Thoracic aorta (tissue), 2 donors: ENCODE data around the gene TAF4B. TPM values are rescaled to one million over a fixed set of nuclear protein-coding genes. Genes with fewer than 3 reads are reported as not detected.
"Not testable (repeated sequence)": the region's sequence is repeated elsewhere in the genome, so short reads cannot be mapped to it uniquely, and the experiment has no call there.

Source experiments
- ATAC-seq: fragments of 150-250 bp; one replicate; pipeline ENCODE4 v1.8.0; 2017; ENCODE audit warnings: low read depth; ENCODE audit not compliant: insufficient number of reproducible peaks, low FRiP score
- DNase-seq: peaks from one replicate; pipeline ENCODE4 v3.0.0-alpha.2; 2020; ENCODE audit warnings: low spot score
- H3K27ac ChIP-seq, 2 donors: fragments of 200-600 bp; sonication (generic); 1 replicate in 1 of 2; 2 replicates in 1 of 2; pipeline ENCODE4 v1.5.1; 2016; ENCODE audit warnings: mild to moderate bottlenecking in 2 of 2, moderate library complexity in 2 of 2
- H3K27me3 ChIP-seq: fragments of 200-600 bp; sonication (generic); replicated peaks from 2 replicates; pipeline ENCODE4 v1.6.0; 2016; ENCODE audit warnings: mild to moderate bottlenecking; ENCODE audit not compliant: insufficient read depth
- H3K36me3 ChIP-seq: fragments of 200-600 bp; sonication (generic); one replicate; pipeline ENCODE4 v1.5.1; 2016
- H3K4me1 ChIP-seq, 2 donors: fragments of 200-600 bp; sonication (generic); 1 replicate in 1 of 2; 2 replicates in 1 of 2; pipeline versions ENCODE4 v1.5.1 to v1.6.0; 2016; ENCODE audit warnings: low read depth in 2 of 2, mild to moderate bottlenecking in 1 of 2; ENCODE audit not compliant: control insufficient read depth in 1 of 2
- H3K4me3 ChIP-seq: fragments of 200-600 bp; sonication (generic); 2 replicates; pipeline ENCODE4 v1.5.1; 2016; ENCODE audit warnings: mild to moderate bottlenecking
- H3K9me3 ChIP-seq: fragments of 200-600 bp; sonication (generic); 2 replicates; pipeline ENCODE4 v1.5.1; 2016
- total RNA-seq, 2 donors: library from RNA; depleted of rRNA; stranded (reverse); fragments of >200 nt; gene quantifications; one replicate each; pipeline versions ENCODE4 v1.1.0 to v1.2.3, GENCODE V29; 2016
- TF ChIP-seq, protein P1 (sequence below): fragments of 200-600 bp; sonication (generic); IDR thresholded peaks from one replicate; pipeline ENCODE4 v1.5.1; 2019; ENCODE audit warnings: antibody characterized with exemption

TAF4B gene
- total RNA-seq, 2 donors from 2014 or later: 3.9 to 15.6 TPM

DNA sequence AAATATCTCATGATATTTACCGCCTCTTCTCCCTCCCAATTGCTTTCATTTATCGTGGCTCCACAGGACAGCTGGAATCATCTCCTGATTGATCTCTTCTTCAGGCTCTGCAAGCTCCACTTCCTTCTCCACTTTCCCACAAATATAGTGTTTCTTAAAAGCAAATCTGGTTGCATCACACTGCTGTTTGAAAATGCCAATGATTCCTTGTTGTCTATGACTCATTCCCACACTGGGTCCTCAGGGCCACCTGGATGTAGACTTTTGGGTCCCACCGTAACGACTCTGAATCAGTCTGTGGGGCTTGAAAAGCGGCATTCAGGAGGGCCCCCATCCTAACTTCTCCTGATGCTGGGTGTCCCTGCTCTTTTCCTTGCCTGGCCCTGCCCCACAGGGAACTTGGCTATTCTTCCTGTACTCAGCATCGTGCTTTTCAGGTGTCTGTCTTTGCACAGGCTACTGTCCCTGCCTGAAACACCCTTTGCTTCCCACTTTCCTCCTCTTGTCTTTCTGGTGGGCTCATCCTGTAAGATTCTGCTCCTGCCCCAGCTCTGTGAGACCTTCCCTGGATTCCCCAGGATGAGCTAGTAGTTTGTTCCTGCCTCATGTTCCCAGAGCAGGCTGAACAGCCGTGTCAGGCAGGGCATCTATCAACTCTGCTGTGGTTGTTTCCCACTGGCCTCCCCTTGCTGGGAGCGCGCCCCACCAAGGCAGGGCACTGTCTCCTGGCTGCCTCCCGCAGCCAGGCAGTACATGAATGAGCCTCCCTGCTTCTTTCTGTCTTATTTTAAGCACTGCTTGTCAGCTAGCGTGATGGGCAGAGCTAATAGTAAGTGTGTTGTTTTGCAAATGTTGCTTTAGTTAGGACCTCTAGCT is 210.2 kb downstream of the TAF4B start:
- DNase-seq (no peak), ATAC-seq (no peak)
- H3K27ac ChIP-seq: no peak overlapping the region
- no peaks in the 10 kb centered on the region for H3K27me3 ChIP-seq
- TF ChIP-seq, protein P1, sequence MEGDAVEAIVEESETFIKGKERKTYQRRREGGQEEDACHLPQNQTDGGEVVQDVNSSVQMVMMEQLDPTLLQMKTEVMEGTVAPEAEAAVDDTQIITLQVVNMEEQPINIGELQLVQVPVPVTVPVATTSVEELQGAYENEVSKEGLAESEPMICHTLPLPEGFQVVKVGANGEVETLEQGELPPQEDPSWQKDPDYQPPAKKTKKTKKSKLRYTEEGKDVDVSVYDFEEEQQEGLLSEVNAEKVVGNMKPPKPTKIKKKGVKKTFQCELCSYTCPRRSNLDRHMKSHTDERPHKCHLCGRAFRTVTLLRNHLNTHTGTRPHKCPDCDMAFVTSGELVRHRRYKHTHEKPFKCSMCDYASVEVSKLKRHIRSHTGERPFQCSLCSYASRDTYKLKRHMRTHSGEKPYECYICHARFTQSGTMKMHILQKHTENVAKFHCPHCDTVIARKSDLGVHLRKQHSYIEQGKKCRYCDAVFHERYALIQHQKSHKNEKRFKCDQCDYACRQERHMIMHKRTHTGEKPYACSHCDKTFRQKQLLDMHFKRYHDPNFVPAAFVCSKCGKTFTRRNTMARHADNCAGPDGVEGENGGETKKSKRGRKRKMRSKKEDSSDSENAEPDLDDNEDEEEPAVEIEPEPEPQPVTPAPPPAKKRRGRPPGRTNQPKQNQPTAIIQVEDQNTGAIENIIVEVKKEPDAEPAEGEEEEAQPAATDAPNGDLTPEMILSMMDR: no peak
- H3K9me3 ChIP-seq: no peaks in the 10 kb centered on the region
- H3K4me3 ChIP-seq: no peak overlapping the region
- H3K4me1 ChIP-seq: peaks cover 0 to under 1% of the 10 kb centered on the region in 2 donors
- no peaks in the 10 kb centered on the region for H3K36me3 ChIP-seq

DNA sequence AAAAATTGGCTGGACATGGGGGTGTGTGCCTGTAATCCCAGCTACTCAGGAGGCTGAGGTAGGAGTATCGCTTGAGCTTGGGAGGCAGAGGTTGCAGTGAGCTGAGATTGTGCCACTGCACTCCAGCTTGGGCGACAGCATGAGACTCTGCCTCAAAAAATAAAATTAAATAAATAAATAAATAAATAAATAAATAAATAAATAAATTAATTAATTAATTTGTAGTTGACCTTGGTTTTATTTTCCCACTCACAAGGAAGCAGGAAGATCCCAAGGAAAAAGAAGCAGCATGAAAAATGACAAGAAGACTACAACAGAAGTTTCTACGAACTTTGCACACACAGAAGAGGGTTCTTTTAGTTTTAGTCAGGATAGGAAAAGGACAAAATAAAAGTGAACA is 211.4 kb downstream of the TAF4B start:
- peaks cover 11 to 13% of the 10 kb centered on the region in 2 donors for H3K4me1 ChIP-seq
- H3K27ac ChIP-seq, ATAC-seq, H3K27me3 ChIP-seq, H3K4me3 ChIP-seq, H3K9me3 ChIP-seq, H3K36me3 ChIP-seq, DNase-seq: not testable (repeated sequence)

DNA sequence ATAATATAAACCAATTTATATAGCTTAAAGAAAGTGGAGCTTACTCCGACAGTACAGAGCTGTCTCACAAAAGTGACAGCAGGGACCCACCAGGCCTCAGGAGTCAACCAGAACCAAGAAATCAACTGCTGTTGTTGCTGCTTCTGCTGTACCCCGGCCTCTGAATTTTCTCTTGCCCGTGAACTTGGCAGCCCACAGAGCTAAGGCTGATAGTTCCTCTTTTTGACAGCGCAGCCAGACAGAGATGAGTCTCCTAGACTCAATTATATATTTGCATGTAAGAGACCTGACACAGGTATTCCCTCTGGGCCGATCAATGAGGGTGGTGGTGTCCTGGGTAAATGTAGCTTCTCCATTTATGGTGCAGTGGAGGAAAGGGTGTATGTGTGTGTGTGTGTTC is 212.7 kb downstream of the TAF4B start:
- ATAC-seq (peak; percentile 24), DNase-seq (no peak)
- H3K27me3 ChIP-seq: no peaks in the 10 kb centered on the region
- H3K36me3 ChIP-seq: no peaks in the 10 kb centered on the region
- no peak overlapping the region for H3K4me3 ChIP-seq
- H3K9me3 ChIP-seq: no peaks in the 10 kb centered on the region
- H3K27ac ChIP-seq: no peak overlapping the region
- peaks cover 12 to 14% of the 10 kb centered on the region in 2 donors for H3K4me1 ChIP-seq
- TF ChIP-seq, protein P1: no peak

DNA sequence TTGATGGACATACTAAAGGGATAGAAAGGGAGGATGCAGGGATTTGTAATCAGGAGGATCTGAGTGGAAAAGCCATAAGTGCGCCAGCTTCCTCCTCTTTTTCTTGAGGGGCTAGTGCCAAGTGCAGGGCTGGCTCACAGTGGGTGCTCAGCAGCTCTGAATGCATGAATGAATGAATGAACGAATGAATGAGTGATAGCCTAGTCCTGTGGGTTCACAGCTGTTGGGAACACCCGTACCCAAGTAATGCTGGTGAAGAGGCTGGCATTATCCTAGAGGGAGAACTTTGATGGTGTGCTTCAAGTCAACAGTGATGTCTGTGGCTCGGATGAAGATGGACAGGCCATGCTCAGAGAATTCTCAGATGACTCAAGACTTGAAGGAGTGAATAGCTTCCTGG is 213.3 kb downstream of the TAF4B start:
- TF ChIP-seq, protein P1: no peak
- Histone ChIP-seq H3K9me3 (no peaks in the 10 kb centered on the region), H3K36me3 (no peaks in the 10 kb centered on the region), H3K27me3 (no peaks in the 10 kb centered on the region), H3K27ac (no peak overlapping the region), H3K4me3 (no peak overlapping the region), H3K4me1 (peaks cover 12 to 14% of the 10 kb centered on the region in 2 donors)
- no peak for DNase-seq
- no peak for ATAC-seq

DNA sequence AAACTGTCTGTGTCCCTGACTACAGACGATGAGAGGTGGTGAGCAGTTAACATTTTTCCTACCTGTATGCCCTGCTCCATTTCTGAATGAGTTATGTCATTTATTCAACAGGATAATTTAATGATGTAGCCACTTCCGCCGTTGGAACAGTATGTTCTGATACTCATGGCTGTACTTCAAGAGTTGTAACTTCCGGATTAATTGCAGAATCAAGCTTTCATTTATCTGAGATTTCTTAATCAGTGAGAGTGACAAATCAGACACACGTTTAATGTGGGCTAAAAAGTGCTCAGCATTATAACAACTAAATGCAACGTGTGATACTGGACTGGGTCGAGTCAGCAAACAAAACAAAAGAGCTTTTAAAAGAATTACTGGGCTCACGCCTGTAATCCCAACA is 214.4 kb downstream of the TAF4B start:
- no peaks in the 10 kb centered on the region for H3K9me3 ChIP-seq
- TF ChIP-seq, protein P1: no peak
- H3K4me1 ChIP-seq: peaks cover 12 to 14% of the 10 kb centered on the region in 2 donors
- H3K4me3 ChIP-seq: no peak overlapping the region
- no peak for DNase-seq
- H3K36me3 ChIP-seq: no peaks in the 10 kb centered on the region
- no peak overlapping the region for H3K27ac ChIP-seq
- no peaks in the 10 kb centered on the region for H3K27me3 ChIP-seq
- ATAC-seq: no peak

Other genes starting within 250 kb of the TAF4B start
- gene SS18, start 135.8 kb upstream of the TAF4B start, total RNA-seq: 100 to 1,000 TPM in 1 of 2 donors, 10 to 100 TPM in 1; 85.0 to 118 TPM
- not detected for gene PSMA8, start 92.6 kb upstream of the TAF4B start, total RNA-seq